NCI-H1436 (cell line): ENCODE data around the gene SELENOM.
"Not testable (repeated sequence)": the region's sequence is repeated elsewhere in the genome, so short reads cannot be mapped to it uniquely, and the experiment has no call there.

Experiments
- DNase-seq: peaks from one replicate; lab custom pipeline; 2025; lab: John Stamatoyannopoulos, UW

The SELENOM gene

GRCh38 chr22:31090217-31091085 is 16.9 kb downstream of the SELENOM start:
- DNase-seq, result no peak

DNA sequence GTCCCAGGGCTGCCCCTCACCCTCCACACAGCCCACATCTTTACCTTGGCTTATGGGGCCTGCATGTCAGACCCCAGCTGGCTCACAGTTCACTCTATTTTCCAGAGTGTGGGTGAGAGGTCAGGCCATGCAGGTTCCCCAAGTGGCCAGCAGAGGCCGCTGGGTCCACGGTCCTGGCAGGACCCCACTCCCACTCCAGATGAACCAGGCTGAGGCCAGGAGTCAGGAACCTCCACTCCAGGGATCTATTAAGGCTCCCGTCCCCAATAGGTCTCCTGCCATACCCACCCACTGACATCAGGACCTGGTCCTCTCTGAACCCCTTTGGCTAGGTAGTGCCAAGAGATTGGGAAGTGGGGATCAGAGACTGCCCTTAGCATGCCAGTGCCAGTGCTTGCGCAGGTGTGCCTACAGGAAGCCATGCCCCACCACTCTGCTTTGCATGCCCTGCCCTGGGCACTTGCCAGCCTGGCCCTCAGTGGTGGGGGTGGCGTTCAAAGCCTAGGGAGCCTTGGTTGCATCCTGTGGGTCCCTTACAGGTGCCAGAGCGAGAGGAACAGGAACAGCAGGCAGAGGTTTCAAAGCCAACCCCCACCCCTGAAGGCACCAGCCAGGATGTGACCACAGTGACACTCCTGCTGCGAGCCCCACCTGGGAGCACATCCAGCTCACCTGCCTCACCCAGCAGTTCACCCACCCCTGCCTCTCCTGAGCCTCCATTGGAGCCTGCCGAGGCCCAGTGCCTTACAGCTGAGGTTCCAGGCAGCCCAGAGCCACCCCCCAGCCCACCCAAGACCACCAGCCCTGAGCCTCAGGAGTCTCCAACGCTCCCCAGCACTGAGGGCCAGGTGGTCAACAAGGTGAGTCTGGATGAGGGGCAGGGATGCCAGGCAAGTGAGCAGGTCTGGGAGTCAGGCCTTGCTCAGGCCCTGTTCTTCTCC is 17.9 kb downstream of the SELENOM start:
- DNase-seq, result peak; percentile 7

- DNase-seq, result no peak
Measured at GRCh38 chr22:31088233-31088986, 19.0 kb downstream of the SELENOM start.

DNA sequence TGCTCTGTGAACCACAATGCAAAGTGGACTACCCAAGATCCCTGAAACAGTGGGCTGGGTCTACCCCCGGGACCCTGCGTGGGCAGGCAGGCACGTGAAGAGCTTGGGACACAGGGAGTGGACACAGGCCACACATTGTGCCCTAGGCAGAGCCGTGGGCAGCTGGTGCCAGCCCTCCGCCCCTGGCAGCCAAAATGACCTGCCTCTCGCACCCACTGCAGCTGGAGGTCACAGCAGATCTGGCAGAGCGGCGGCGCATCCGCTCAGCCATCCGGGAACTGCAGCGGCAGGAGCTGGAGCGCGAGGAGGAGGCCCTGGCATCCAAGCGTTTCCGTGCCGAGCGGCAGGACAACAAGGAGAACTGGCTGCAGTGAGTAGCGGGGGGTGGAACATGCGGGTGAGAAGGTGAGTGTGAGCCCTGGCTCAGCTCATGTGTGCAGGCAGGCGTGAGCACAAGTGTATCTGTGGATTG is 19.6 kb downstream of the SELENOM start:
- no peak for DNase-seq

DNA sequence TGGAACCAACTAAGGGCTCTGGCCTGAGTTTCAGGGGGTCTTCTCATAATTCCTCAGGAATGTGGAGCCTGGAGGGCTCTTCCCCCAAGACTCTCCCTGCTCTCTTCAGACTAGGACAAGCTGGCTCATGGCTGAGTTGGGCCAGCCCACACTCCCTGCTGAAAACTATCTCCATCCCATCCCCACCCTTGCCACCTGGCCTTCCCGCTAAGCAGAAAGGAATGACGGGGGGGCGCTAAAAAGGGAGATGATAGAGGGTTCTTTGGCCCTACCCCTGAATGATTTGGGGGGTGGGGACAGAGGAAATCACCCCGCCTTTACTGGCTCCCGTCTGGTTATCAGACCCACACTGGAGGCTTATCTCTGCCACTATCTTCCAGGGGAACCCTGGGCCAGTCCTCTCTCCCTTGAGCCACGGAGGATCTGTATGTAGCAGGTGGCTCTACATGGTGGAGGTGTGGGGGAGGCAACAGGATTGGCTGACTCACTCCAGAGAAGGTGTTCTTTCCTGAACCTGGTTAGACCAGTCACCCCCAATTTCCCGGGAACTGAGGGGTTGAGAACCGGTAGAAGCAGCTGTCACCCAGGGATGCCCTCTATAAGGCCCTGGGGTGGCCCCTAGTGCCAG is 20.6 kb downstream of the SELENOM start:
- no peak for DNase-seq

DNA sequence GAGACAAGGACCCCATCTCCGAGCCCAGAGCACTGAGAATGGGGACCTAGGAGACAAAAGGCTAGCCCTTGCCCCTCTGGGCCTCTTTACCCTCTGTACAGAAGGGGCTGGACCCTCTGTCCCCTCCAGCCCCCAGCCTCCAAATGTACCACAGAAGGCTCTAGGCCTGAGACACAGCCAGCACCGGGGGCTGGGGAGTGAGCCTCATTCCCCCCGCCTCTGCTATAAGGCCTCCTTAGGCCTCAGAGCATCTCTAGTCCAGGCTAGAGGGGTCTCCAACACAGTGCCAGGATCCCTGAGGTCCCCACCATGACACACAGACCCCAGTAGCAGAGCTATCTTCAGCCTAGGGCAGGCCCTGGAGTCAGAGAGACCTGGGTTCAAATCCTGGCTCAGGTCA is 21.4 kb downstream of the SELENOM start:
- no peak for DNase-seq

- no peak for DNase-seq
Measured at GRCh38 chr22:31085493-31085824, 21.9 kb downstream of the SELENOM start.

GRCh38 chr22:31084811-31085492 is 22.4 kb downstream of the SELENOM start:
- no peak for DNase-seq

DNA sequence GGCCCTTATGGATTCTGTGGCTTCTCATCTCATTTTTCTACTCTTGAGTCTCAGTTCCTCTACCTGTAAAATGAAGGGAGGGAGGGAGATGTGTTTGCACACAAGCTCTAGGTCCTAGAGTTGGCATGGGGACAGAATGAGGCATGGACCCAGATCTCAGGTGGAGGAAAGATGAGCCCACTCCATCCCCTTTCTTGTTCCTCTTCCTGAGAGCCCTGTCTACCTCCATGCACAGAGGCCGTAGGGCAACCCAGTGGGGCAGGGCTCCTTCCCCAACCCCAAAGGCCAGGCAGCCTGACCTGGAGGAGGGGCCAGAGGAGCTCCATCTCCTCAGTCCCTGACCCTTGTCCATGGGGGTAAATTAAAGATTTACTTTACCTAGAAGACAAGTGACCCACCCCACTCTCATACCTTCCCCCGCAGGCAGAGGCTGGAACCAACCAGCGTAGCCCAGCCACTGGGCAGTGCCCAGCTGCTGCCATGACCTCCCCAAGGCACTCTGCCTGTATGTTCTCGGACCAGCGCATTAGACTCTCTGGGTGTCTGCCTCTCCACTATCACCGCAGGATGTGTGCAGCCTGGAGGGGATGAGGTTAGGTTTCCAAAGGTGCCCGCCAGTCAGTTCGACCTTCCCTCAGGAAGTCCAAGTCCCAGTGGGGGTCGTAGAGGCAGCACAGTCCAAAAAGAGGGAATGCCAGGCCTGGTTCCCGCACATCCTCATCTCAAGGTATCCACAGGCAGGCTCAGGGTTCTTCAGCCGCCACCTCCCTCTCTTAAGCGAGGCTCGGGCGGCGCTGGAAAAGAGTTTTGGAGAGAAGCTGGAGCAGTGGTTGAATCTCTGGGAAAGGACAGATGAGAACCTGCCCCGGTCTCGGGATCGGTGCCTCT is 23.2 kb downstream of the SELENOM start:
- no peak for DNase-seq

DNA sequence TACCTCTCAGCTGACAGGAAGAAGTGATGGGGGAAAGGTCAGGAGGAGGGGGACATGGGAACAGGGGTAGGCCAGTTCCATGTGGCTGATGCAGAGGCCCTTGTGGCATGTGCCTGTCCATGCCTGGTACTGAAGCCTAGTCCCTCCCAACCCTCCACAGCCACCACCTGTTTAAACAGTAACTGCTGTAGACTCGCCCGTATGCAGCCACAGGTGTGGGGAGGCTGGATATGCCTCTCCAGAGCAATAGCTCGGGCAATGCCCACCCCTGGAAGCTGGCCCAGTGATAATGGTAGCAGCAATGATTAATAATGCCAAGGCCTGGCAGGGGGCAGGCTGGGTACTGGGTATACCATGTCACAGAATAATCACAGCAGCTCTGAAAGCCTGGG is 24.0 kb downstream of the SELENOM start:
- no peak for DNase-seq

DNA sequence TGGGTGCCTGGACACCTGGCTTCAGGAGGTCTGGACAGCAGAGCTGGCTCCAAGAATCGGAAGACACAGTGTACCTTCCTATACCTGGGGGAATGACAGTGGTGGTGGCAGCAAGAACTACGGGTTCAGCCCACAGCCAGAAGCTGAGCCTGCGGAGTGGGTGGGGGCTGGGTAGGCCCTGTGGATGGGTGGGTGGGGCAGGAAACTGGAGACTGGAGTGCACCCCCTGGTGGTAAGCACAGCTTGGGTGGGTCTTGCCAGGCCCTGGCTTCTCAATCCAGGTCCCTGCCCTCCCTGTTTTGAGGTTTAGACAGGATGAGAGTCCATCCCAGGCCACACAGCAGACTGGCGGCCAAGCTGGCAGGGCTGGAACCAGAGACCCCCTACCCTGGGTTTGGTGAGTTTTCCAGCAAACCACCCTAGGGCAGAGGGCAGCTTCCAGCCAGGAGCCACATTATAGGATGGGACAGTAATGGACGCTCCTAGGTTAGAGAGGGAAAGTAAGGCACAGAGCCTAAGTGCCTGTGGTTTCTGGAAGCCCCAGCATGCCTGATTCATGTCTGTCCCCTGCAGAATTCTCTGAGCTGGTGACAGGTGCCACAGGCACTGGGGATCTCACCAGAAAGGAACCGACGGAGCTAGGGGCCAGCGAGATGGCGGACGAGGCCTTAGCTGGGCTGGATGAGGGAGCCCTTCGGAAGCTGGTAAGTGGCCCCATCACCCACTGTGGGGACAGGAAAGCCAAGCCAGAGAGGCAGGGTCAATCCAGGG is 24.6 kb downstream of the SELENOM start:
- peak; percentile 10 for DNase-seq

DNA sequence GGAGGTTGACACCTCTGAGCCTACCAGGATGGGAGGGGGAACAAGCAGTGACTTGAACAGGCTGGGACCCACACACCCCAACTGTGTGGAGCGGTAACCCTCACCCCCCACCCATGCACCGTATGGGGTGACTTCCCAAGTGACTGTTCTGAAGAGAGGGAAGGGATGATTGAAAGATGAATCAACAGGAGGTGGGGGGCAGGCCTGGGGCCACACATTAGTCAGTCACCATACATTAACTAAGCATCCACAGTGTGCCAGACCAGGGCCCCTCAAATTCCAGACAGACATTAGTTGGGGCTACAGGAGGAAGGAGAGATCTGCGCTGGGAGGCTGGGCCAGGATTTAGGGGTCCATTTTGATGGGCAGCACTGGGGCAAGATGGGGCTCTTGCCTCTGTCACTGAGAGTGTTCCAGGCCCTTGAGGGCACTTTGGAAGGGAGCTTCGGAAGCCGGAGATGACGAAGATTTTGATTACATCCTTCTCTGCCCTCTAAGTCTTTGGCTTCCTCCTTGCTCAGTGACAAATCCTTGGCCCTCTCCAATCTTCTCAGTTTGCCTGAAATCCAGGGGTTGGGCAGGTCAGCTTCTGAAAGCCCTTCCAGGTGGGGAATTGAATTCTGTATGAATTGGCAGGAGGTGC is 25.3 kb downstream of the SELENOM start:
- DNase-seq, result no peak

- peak; percentile 87 for DNase-seq
Measured at GRCh38 chr22:31080848-31081649, 26.3 kb downstream of the SELENOM start, which contains the start of gene SMTN. SMTN (plus strand) TSS chr22:31081318; CDS start chr22:31083259, 1,941 bp downstream.

DNA sequence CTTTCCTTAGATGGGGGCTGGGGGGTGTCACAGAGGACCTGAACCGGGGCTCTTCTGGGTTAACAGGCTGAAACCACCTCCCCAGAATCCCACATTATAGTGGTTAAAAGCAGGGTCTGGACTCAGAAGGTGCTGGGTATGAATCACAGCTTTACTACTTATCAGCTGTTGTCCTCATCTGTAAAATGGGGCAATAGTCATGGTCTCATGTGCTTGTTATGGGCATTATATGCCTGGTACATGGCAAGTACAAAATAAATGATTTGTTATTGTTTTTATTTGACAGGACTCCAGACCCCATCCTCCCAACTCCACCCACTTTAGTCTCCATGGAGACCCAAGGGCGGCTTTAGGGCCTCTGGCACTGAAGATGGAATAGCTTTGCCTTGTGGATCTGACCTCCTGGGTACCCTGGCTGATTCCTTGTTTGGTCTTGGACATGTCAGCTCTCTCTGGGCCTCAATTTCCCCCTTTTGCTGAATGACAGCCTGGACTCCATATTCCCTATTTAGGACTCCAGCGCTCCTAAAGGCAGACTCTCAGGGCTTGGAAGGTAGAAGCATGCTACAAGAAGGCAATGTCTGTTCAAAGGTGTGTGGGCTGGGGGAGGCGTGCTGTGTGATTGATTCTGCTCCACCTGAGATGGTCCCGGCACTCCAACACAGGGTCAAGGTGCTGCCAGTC is 27.1 kb downstream of the SELENOM start:
- DNase-seq, result no peak

- DNase-seq, result no peak
Measured at GRCh38 chr22:31079095-31079642, 28.2 kb downstream of the SELENOM start.

DNA sequence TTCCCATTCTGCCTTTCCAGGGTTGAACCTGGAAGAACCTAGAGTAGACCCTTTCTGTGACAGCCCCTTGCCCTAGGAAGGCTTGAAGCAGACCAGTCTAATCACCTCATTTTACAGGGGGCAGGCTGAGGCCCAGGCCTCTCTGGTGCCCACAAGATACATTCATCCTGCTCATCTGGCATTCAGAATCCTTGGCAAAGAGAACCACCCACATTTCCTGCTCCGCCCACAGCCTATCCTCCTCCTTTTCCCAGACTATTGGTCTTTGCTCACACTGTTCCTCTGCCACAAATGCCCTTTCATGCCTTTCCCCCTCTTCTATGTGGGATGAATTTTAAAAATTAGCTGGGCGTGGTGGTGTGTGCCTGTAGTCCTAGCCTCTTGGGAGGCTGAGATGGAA is 29.0 kb downstream of the SELENOM start:
- not testable (repeated sequence) for DNase-seq

GRCh38 chr22:31077681-31078080 is 29.7 kb downstream of the SELENOM start:
- DNase-seq, result no peak
